Thymus (tissue), 11 donors: Measurements from ENCODE around the gene ZFHX3. TPM values are rescaled to one million over a fixed set of nuclear protein-coding genes. Genes with fewer than 3 reads are reported as not detected.

ENCODE experiments used
- DNase-seq, 9 donors: peaks; one replicate each; pipeline ENCODE4 v3.0.0-alpha.2; 2013; ENCODE audit warnings: low spot score in 9 of 9, low read depth in 6 of 9, missing footprints in 1 of 9
- H3K27ac ChIP-seq, 2 donors: one replicate each; pipeline ENCODE4 v1.5.1; 2013; ENCODE audit warnings: control low read depth in 1 of 2, low read depth in 1 of 2, low read length in 1 of 2, mild to moderate bottlenecking in 1 of 2, moderate library complexity in 1 of 2
- H3K27me3 ChIP-seq, 2 donors: one replicate each; pipeline ENCODE4 v1.5.1; 2013; ENCODE audit warnings: low read length in 1 of 2; ENCODE audit not compliant: control insufficient read depth in 2 of 2, insufficient read depth in 1 of 2
- H3K36me3 ChIP-seq, 2 donors: one replicate each; pipeline ENCODE4 v1.5.1; 2013; ENCODE audit warnings: low read length in 1 of 2, mild to moderate bottlenecking in 1 of 2, moderate library complexity in 1 of 2; ENCODE audit not compliant: control insufficient read depth in 2 of 2, insufficient read depth in 2 of 2
- H3K4me1 ChIP-seq, 2 donors: one replicate each; pipeline ENCODE4 v1.5.1; 2013; ENCODE audit warnings: low read length in 2 of 2; ENCODE audit not compliant: control insufficient read depth in 2 of 2, insufficient read depth in 2 of 2
- H3K4me3 ChIP-seq, 2 donors: one replicate each; pipeline ENCODE4 v1.5.1; 2013; ENCODE audit warnings: low read length in 2 of 2, control low read depth in 1 of 2, mild to moderate bottlenecking in 1 of 2
- H3K9me3 ChIP-seq, 2 donors: one replicate each; pipeline ENCODE4 v1.5.1; 2013; ENCODE audit warnings: low read length in 1 of 2, mild to moderate bottlenecking in 1 of 2; ENCODE audit not compliant: control insufficient read depth in 2 of 2, insufficient read depth in 1 of 2
- WGBS: extraction: QIAGEN DNeasy Blood & Tissue Kit; methylation state at CpG from one replicate; pipeline ENCODE4 v1.1.7; 2013; 5-methylcytosine and 5-hydroxymethylcytosine counted together
- polyA plus RNA-seq: library from polyadenylated mRNA; stranded (reverse); fragments of 200-250 nt; gene quantifications from one replicate; pipeline ENCODE4 v1.2.3, GENCODE V29; 2013
- total RNA-seq: library from RNA; stranded (reverse); fragments of 120-200 nt; gene quantifications from one replicate; pipeline ENCODE4 v1.2.4, GENCODE V29; 2013
- donor health status: healthy.

The ZFHX3 gene
- total and polyA plus RNA-seq, 2 donors = 0.90 to 1.9 TPM

DNA sequence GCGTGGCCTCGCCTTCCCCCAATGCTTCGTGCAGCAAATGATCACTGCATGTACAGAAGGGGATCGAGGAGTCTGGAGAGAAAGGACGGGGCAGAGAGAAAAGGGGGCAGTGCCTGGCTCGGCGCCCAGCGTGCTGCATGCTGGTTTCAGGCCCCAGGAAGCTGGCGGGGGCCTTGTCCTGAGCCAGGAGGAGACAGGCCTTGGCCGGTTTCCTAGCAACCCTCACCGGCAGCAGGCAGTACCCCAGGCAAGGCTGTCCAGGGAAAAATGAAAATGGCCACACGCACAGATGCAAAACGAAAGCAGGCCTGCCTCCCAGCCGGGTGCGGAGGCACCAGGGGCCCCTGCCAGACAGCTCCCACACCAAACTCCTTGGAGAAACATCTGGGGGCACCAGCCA lies 126.3 kb downstream of the ZFHX3 start:
- 69% methylated on average over 15 of the region's 15 CpGs for WGBS
- peaks cover 0 to 12% of the 10 kb centered on the region in 2 donors for H3K4me1 ChIP-seq
- H3K4me3 ChIP-seq = no peak overlapping the region
- DNase-seq = no peak
- H3K9me3 ChIP-seq = no peaks in the 10 kb centered on the region
- H3K27ac ChIP-seq = no peak overlapping the region
- no peaks in the 10 kb centered on the region for H3K27me3 ChIP-seq
- no peaks in the 10 kb centered on the region for H3K36me3 ChIP-seq

DNA sequence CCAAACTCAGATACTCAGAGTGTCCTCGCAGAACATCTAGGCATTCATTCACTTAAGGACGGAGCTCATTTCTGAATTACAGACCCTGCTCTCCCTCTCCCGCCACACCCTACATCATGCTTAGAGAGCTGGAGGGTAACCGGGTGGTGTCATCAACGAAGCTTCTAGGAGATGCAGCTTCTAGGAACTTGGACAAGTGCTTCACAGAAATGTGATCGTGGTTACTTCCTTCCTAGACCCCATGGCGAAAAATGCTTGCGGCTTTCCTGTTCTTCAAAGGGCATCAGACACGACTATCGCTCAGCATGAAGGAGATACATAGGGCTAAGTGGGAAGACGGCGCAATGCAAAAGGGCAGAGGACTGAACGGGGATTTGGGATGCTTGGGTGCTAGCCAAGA lies 126.8 kb downstream of the ZFHX3 start:
- H3K9me3 ChIP-seq = no peaks in the 10 kb centered on the region
- H3K27ac ChIP-seq = no peak overlapping the region
- H3K4me3 ChIP-seq = no peak overlapping the region
- DNase-seq = peak in 1 of 9 donors; percentile 33
- no peaks in the 10 kb centered on the region for H3K36me3 ChIP-seq
- 28% methylated on average over 13 of the region's 13 CpGs for WGBS
- H3K27me3 ChIP-seq = no peaks in the 10 kb centered on the region
- H3K4me1 ChIP-seq = peaks cover 0 to 12% of the 10 kb centered on the region in 2 donors

DNA sequence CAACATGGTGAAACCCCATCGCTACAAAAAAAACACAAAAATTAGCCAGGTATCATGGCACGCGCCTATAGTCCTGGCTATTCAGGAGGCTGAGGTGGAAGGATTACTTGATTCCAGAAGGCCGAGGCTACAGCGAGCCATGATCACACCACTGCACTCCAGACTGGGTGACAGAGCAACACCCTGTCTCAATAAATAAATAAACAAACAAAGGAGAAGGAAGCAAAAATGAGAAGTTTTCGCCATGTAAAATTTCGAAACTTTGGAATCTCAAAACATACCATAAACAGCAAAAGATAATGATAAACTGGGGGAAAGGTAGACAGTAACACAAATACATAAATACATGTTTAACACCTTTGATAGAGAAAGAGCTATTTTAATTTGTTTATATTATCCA lies 130.9 kb downstream of the ZFHX3 start:
- Histone ChIP-seq H3K4me3 (no peak overlapping the region), H3K36me3 (no peaks in the 10 kb centered on the region), H3K27ac (no peak overlapping the region), H3K4me1 (peaks cover 0 to 12% of the 10 kb centered on the region in 2 donors), H3K27me3 (no peaks in the 10 kb centered on the region), H3K9me3 (no peaks in the 10 kb centered on the region)
- WGBS = 97% methylated on average over 7 of the region's 7 CpGs
- DNase-seq = no peak

DNA sequence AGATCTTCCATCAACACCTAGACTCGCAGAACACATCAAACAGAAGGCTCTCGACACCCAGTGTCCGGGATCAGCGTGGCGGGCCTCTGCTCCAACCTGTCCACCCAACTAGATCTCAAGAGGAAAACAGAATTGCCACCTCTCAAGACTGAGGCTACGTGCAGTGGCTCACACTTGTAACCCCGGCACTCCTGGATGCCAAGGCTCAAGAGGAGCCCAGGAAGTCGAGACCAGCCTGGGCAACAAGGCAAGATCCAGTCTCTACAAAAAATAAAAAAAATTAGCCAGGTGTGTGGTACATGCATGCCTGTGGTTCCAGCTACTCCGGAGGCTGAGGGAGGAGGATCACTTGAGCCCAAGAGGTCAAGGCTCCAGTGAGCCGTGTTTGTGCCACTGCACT lies 132.6 kb downstream of the ZFHX3 start:
- peaks cover 0 to 2% of the 10 kb centered on the region in 2 donors for H3K4me1 ChIP-seq

DNA sequence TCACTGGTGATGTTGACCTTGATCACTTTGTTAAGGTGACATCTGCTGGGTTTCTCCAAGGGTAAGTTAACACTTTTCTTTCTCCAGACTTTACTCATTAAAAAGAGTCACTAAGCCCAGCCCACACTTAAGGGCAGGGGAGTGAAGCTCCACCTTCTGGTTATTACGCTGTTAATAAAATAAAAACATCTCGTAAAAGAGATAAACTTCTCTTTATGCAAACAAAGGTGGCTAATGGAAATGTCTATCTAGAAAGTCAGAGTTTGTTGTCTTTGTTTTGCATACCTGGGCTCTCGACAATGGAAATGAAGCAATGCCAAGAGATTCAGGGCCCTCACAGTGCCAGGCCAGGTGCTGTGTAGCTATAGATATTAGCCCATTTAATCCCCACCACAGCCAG lies 134.4 kb downstream of the ZFHX3 start:
- no peaks in the 10 kb centered on the region for H3K4me1 ChIP-seq
- DNase-seq = no peak
- no peak overlapping the region for H3K27ac ChIP-seq

More for the DNA sequence above, 132.6 kb downstream of the ZFHX3 start:
- no peaks in the 10 kb centered on the region for H3K27me3 ChIP-seq
- no peaks in the 10 kb centered on the region for H3K36me3 ChIP-seq
- H3K9me3 ChIP-seq = no peaks in the 10 kb centered on the region
- WGBS = 97% methylated on average over 10 of the region's 10 CpGs
- H3K27ac ChIP-seq = no peak overlapping the region
- DNase-seq = no peak
- H3K4me3 ChIP-seq = no peak overlapping the region

DNA sequence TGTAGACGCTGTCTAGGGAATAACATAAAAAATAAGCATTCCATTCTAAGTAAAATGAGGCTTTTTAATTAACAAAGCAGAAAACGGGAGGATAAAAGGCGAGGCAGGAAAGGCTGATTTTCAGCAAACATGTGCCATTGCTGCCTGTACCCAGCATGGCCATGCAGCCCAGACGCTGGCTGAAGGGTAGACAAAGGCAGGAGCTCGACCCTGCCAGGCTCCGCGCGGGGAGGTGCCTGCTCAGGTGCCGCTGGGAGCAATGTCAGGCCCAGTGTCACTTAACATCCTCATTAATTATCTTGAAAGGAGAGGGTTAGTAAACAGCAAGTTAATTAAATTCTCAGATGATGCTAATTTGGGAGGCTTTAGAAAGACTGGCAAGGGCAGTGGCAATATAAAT lies 136.0 kb downstream of the ZFHX3 start:
- H3K4me1 ChIP-seq = no peaks in the 10 kb centered on the region
- WGBS = 95% methylated on average over 9 of the region's 9 CpGs
- no peak overlapping the region for H3K4me3 ChIP-seq
- H3K27ac ChIP-seq = no peak overlapping the region
- no peaks in the 10 kb centered on the region for H3K27me3 ChIP-seq
- no peaks in the 10 kb centered on the region for H3K9me3 ChIP-seq
- no peak for DNase-seq
- no peaks in the 10 kb centered on the region for H3K36me3 ChIP-seq

More for the DNA sequence above, 134.4 kb downstream of the ZFHX3 start:
- no peak overlapping the region for H3K4me3 ChIP-seq
- H3K27me3 ChIP-seq = no peaks in the 10 kb centered on the region
- no peaks in the 10 kb centered on the region for H3K36me3 ChIP-seq
- 98% methylated on average over 3 of the region's 3 CpGs for WGBS
- H3K9me3 ChIP-seq = no peaks in the 10 kb centered on the region

DNA sequence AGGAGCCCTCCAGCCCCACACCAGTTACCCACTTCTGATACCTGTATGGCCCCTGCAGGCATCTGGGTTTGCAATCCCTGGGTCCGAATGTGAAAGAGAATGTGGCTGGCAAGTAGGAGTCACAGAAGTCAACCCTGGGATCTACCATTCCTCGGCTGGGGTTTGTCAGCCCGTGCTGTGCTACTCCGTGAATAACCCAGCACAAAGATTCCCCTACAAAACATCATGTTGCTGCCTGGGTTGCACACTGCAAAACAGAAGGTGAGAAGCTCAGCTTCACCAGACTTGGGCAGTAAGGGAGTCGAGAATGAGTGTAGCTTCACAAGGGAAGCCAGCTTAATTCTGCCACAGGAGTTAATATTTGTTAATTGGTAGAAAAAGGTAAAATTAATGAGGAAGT lies 137.1 kb downstream of the ZFHX3 start:
- Histone ChIP-seq H3K27ac (no peak overlapping the region), H3K4me3 (no peak overlapping the region), H3K36me3 (no peaks in the 10 kb centered on the region), H3K27me3 (no peaks in the 10 kb centered on the region), H3K4me1 (no peaks in the 10 kb centered on the region), H3K9me3 (no peaks in the 10 kb centered on the region)
- DNase-seq = no peak
- WGBS = 95% methylated on average over 5 of the region's 5 CpGs

DNA sequence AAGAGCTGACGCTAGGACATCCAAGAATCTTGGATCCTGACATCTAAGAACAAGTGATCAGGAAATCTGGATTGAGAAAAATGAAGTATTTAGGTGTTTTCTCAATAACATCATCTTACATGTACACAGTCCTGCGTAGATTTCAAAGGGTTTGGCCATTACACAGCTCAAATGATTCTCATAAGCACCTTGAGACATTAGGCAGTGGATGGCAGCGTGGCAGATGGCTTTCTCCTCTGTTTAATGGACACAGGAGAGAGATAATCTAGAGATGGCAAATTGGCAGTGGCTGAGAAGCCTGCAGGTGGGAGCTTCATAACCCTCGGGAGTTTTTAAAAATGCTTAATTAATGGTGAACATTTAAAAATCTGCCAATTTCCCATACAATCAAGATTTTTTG lies 137.5 kb downstream of the ZFHX3 start:
- no peak overlapping the region for H3K4me3 ChIP-seq
- H3K9me3 ChIP-seq = no peaks in the 10 kb centered on the region
- no peaks in the 10 kb centered on the region for H3K27me3 ChIP-seq
- no peaks in the 10 kb centered on the region for H3K36me3 ChIP-seq
- no peak overlapping the region for H3K27ac ChIP-seq
- 97% methylated on average over 4 of the region's 4 CpGs for WGBS
- no peak for DNase-seq
- no peaks in the 10 kb centered on the region for H3K4me1 ChIP-seq

DNA sequence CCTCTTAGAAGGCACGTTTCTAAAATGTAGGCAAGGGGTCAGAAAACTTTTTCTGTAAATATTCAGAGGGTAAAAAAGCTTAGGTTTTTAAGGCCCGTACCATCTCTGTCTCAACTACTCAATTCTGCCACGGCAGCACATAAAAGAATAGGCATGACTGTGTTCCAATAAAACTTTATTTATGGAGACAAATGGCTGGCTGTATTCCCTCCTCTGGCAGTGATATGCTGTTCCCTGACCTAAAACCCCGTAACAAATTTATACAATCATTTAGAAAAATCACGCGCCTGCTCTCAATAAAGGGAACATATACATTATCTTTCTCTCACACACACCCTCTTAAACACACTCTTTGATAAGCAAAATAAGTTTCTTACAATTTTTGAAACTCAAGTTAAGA lies 138.7 kb downstream of the ZFHX3 start:
- H3K4me3 ChIP-seq = no peak overlapping the region
- H3K36me3 ChIP-seq = no peaks in the 10 kb centered on the region
- DNase-seq = no peak
- no peaks in the 10 kb centered on the region for H3K9me3 ChIP-seq
- WGBS = 96% methylated on average over 6 of the region's 6 CpGs
- no peak overlapping the region for H3K27ac ChIP-seq
- H3K27me3 ChIP-seq = no peaks in the 10 kb centered on the region
- no peaks in the 10 kb centered on the region for H3K4me1 ChIP-seq
